Measurements from ENCODE around the gene NTN4. TPM values are rescaled to one million over a fixed set of nuclear protein-coding genes. Genes with fewer than 3 reads are reported as not detected.
A peak's percentile ranks its signal among the peaks of the same experiment; 100 is the strongest.

NTN4 gene
- total and polyA plus RNA-seq, 4 donors = 19.5 to 68.9 (median 63.8) TPM

GRCh38 chr12:95640516-95640915 is 150.0 kb downstream of the NTN4 start:
- WGBS, 2 donors = 73 to 74% methylated on average over 3 of the region's 3 CpGs

GRCh38 chr12:95637471-95638155 is 153.0 kb downstream of the NTN4 start:
- Histone ChIP-seq H3K9me3 (ENCODE audit: control insufficient read depth, low read length) (no peaks in the 10 kb centered on the region), H3K4me1 (ENCODE audit: control insufficient read depth in 1 of 2, insufficient read depth in 2 of 2, low read length in 2 of 2) (no peaks in the 10 kb centered on the region), H3K36me3 (ENCODE audit: control insufficient read depth in 1 of 2, insufficient read depth in 2 of 2, low read length in 1 of 2) (no peaks in the 10 kb centered on the region), H3K27ac (ENCODE audit: low read depth in 1 of 2, low read length in 2 of 2) (no peak overlapping the region), H3K27me3 (ENCODE audit: control insufficient read depth in 1 of 2, insufficient read depth in 2 of 2, low read length in 1 of 2) (no peaks in the 10 kb centered on the region), H3K4me3 (ENCODE audit: low read length in 2 of 2) (no peak overlapping the region)
- WGBS, 2 donors = 50 to 60% methylated on average over 8 of the region's 8 CpGs
- DNase-seq (no peak), ATAC-seq (ENCODE audit: low FRiP score) (no peak)
- intact Hi-C loops (cut with DNase I) = no loop called here

More at GRCh38 chr12:95640516-95640915, 150.0 kb downstream of the NTN4 start:
- intact Hi-C loops (cut with DNase I) = loop anchor here in 1 of 2 donors (5.0 kb wide), 1 partner anchor 152 kb away; the partner anchor contains the start of gene NTN4
- ATAC-seq (ENCODE audit: low FRiP score) = no peak
- Histone ChIP-seq H3K27ac (ENCODE audit: low read depth in 1 of 2, low read length in 2 of 2) (no peak overlapping the region), H3K9me3 (ENCODE audit: control insufficient read depth, low read length) (no peaks in the 10 kb centered on the region), H3K4me1 (ENCODE audit: control insufficient read depth in 1 of 2, insufficient read depth in 2 of 2, low read length in 2 of 2) (no peaks in the 10 kb centered on the region), H3K4me3 (ENCODE audit: low read length in 2 of 2) (no peak overlapping the region), H3K27me3 (ENCODE audit: control insufficient read depth in 1 of 2, insufficient read depth in 2 of 2, low read length in 1 of 2) (no peaks in the 10 kb centered on the region), H3K36me3 (ENCODE audit: control insufficient read depth in 1 of 2, insufficient read depth in 2 of 2, low read length in 1 of 2) (no peaks in the 10 kb centered on the region)
- no peak for DNase-seq

- H3K36me3 ChIP-seq (ENCODE audit: control insufficient read depth in 1 of 2, insufficient read depth in 2 of 2, low read length in 1 of 2) = no peaks in the 10 kb centered on the region
- intact Hi-C loops (cut with DNase I) = no loop called here
- no peak for ATAC-seq (ENCODE audit: low FRiP score)
- no peaks in the 10 kb centered on the region for H3K4me1 ChIP-seq (ENCODE audit: control insufficient read depth in 1 of 2, insufficient read depth in 2 of 2, low read length in 2 of 2)
- no peaks in the 10 kb centered on the region for H3K9me3 ChIP-seq (ENCODE audit: control insufficient read depth, low read length)
- no peak for DNase-seq
- H3K27ac ChIP-seq (ENCODE audit: low read depth in 1 of 2, low read length in 2 of 2) = no peak overlapping the region
- H3K4me3 ChIP-seq (ENCODE audit: low read length in 2 of 2) = no peak overlapping the region
- 79 to 87% methylated on average over 24 of the region's 24 CpGs for WGBS, 2 donors
- H3K27me3 ChIP-seq (ENCODE audit: control insufficient read depth in 1 of 2, insufficient read depth in 2 of 2, low read length in 1 of 2) = no peaks in the 10 kb centered on the region
Observed at GRCh38 chr12:95637010-95637409, 153.6 kb downstream of the NTN4 start.

GRCh38 chr12:95634622-95635621 is 155.6 kb downstream of the NTN4 start:
- H3K9me3 ChIP-seq (ENCODE audit: control insufficient read depth, low read length) = no peaks in the 10 kb centered on the region
- ATAC-seq (ENCODE audit: low FRiP score) = no peak

GRCh38 chr12:95633732-95634465 is 156.7 kb downstream of the NTN4 start:
- no peak for DNase-seq
- no peak for ATAC-seq (ENCODE audit: low FRiP score)
- H3K27me3 ChIP-seq (ENCODE audit: control insufficient read depth in 1 of 2, insufficient read depth in 2 of 2, low read length in 1 of 2) = no peaks in the 10 kb centered on the region
- 1 to 4% methylated on average over 5 of the region's 5 CpGs for WGBS, 2 donors
- intact Hi-C loops (cut with DNase I) = no loop called here
- no peak overlapping the region for H3K4me3 ChIP-seq (ENCODE audit: low read length in 2 of 2)
- peaks cover 0 to 2% of the 10 kb centered on the region in 2 donors for H3K4me1 ChIP-seq (ENCODE audit: control insufficient read depth in 1 of 2, insufficient read depth in 2 of 2, low read length in 2 of 2)
- no peaks in the 10 kb centered on the region for H3K9me3 ChIP-seq (ENCODE audit: control insufficient read depth, low read length)
- H3K36me3 ChIP-seq (ENCODE audit: control insufficient read depth in 1 of 2, insufficient read depth in 2 of 2, low read length in 1 of 2) = no peaks in the 10 kb centered on the region
- no peak overlapping the region for H3K27ac ChIP-seq (ENCODE audit: low read depth in 1 of 2, low read length in 2 of 2)

More at GRCh38 chr12:95634622-95635621, 155.6 kb downstream of the NTN4 start:
- Histone ChIP-seq H3K4me3 (ENCODE audit: low read length in 2 of 2) (no peak overlapping the region), H3K36me3 (ENCODE audit: control insufficient read depth in 1 of 2, insufficient read depth in 2 of 2, low read length in 1 of 2) (no peaks in the 10 kb centered on the region), H3K27me3 (ENCODE audit: control insufficient read depth in 1 of 2, insufficient read depth in 2 of 2, low read length in 1 of 2) (no peaks in the 10 kb centered on the region), H3K27ac (ENCODE audit: low read depth in 1 of 2, low read length in 2 of 2) (no peak overlapping the region), H3K4me1 (ENCODE audit: control insufficient read depth in 1 of 2, insufficient read depth in 2 of 2, low read length in 2 of 2) (no peaks in the 10 kb centered on the region)
- intact Hi-C loops (cut with DNase I) = no loop called here
- 74 to 82% methylated on average over 9 of the region's 9 CpGs for WGBS, 2 donors
- no peak for DNase-seq

GRCh38 chr12:95633049-95633731 is 157.4 kb downstream of the NTN4 start:
- intact Hi-C loops (cut with DNase I) = no loop called here
- peak; percentile 80 to 84 for DNase-seq
- 45 to 51% methylated on average over 9 of the region's 9 CpGs for WGBS, 2 donors

GRCh38 chr12:95630496-95630895 is 160.1 kb downstream of the NTN4 start:
- Histone ChIP-seq H3K27ac (ENCODE audit: low read depth in 1 of 2, low read length in 2 of 2) (no peak overlapping the region), H3K27me3 (ENCODE audit: control insufficient read depth in 1 of 2, insufficient read depth in 2 of 2, low read length in 1 of 2) (no peaks in the 10 kb centered on the region), H3K36me3 (ENCODE audit: control insufficient read depth in 1 of 2, insufficient read depth in 2 of 2, low read length in 1 of 2) (no peaks in the 10 kb centered on the region), H3K9me3 (ENCODE audit: control insufficient read depth, low read length) (no peaks in the 10 kb centered on the region), H3K4me3 (ENCODE audit: low read length in 2 of 2) (no peak overlapping the region), H3K4me1 (ENCODE audit: control insufficient read depth in 1 of 2, insufficient read depth in 2 of 2, low read length in 2 of 2) (peaks cover 0 to 2% of the 10 kb centered on the region in 2 donors)
- ATAC-seq (ENCODE audit: low FRiP score) (no peak), DNase-seq (no peak)
- 96 to 98% methylated on average over 5 of the region's 5 CpGs for WGBS, 2 donors
- intact Hi-C loops (cut with DNase I) = no loop called here

More at GRCh38 chr12:95633049-95633731, 157.4 kb downstream of the NTN4 start:
- H3K4me3 ChIP-seq (ENCODE audit: low read length in 2 of 2) = no peak overlapping the region
- no peaks in the 10 kb centered on the region for H3K9me3 ChIP-seq (ENCODE audit: control insufficient read depth, low read length)
- peak; percentile 81 for ATAC-seq (ENCODE audit: low FRiP score)
- peaks cover 0 to 2% of the 10 kb centered on the region in 2 donors for H3K4me1 ChIP-seq (ENCODE audit: control insufficient read depth in 1 of 2, insufficient read depth in 2 of 2, low read length in 2 of 2)
- no peaks in the 10 kb centered on the region for H3K36me3 ChIP-seq (ENCODE audit: control insufficient read depth in 1 of 2, insufficient read depth in 2 of 2, low read length in 1 of 2)
- H3K27ac ChIP-seq (ENCODE audit: low read depth in 1 of 2, low read length in 2 of 2) = no peak overlapping the region
- H3K27me3 ChIP-seq (ENCODE audit: control insufficient read depth in 1 of 2, insufficient read depth in 2 of 2, low read length in 1 of 2) = no peaks in the 10 kb centered on the region

GRCh38 chr12:95629392-95629791 is 161.2 kb downstream of the NTN4 start:
- Histone ChIP-seq H3K27me3 (ENCODE audit: control insufficient read depth in 1 of 2, insufficient read depth in 2 of 2, low read length in 1 of 2) (no peaks in the 10 kb centered on the region), H3K36me3 (ENCODE audit: control insufficient read depth in 1 of 2, insufficient read depth in 2 of 2, low read length in 1 of 2) (no peaks in the 10 kb centered on the region), H3K9me3 (ENCODE audit: control insufficient read depth, low read length) (no peaks in the 10 kb centered on the region), H3K27ac (ENCODE audit: low read depth in 1 of 2, low read length in 2 of 2) (peak overlapping the region in 1 of 2 donors; percentile 17), H3K4me1 (ENCODE audit: control insufficient read depth in 1 of 2, insufficient read depth in 2 of 2, low read length in 2 of 2) (peaks cover 0 to 2% of the 10 kb centered on the region in 2 donors), H3K4me3 (ENCODE audit: low read length in 2 of 2) (no peak overlapping the region)
- intact Hi-C loops (cut with DNase I) = no loop called here
- DNase-seq (no peak), ATAC-seq (ENCODE audit: low FRiP score) (no peak)
- 1 to 5% methylated on average over 3 of the region's 3 CpGs for WGBS, 2 donors

All from aorta (tissue), 5 donors.